Esophagus squamous epithelium (tissue), 5 donors: ENCODE measurements around the gene ZCCHC24. TPM values are rescaled to one million over a fixed set of nuclear protein-coding genes. Genes with fewer than 3 reads are reported as not detected.

ENCODE experiments used
- DNase-seq: peaks from one replicate; lab custom pipeline; 2025; lab: John Stamatoyannopoulos, UW
- H3K27ac ChIP-seq, 4 donors: fragments of 200-600 bp; sonication (generic); one replicate each; pipeline ENCODE4 v1.5.1; 2016 to 2019; ENCODE audit warnings: mild to moderate bottlenecking in 1 of 4
- H3K27me3 ChIP-seq, 4 donors: fragments of 200-600 bp; sonication (generic); 1 replicate in 3 of 4; 2 replicates in 1 of 4; pipeline versions ENCODE4 v1.5.1 to v1.6.0; 2017 to 2021; ENCODE audit warnings: antibody characterized with exemption in 1 of 4
- H3K36me3 ChIP-seq, 3 donors: fragments of 200-600 bp; sonication (generic); one replicate each; pipeline ENCODE4 v1.5.1; 2016 to 2019
- H3K4me1 ChIP-seq, 3 donors: fragments of 200-600 bp; sonication (generic); one replicate each; pipeline ENCODE4 v1.5.1; 2017 to 2019
- H3K4me3 ChIP-seq, 4 donors: fragments of 200-600 bp; sonication (generic); 1 replicate in 3 of 4; 2 replicates in 1 of 4; pipeline ENCODE4 v1.5.1; 2016 to 2019; ENCODE audit warnings: mild to moderate bottlenecking in 2 of 4, moderate library complexity in 1 of 4
- H3K9me3 ChIP-seq, 3 donors: fragments of 200-600 bp; sonication (generic); one replicate each; pipeline ENCODE4 v1.5.1; 2016 to 2019
- POLR2A ChIP-seq, 4 donors: fragments of 450-650 bp; IDR thresholded peaks; one replicate each; pipeline ENCODE4 v1.6.1; 2017; ENCODE audit warnings: antibody characterized with exemption in 4 of 4, mild to moderate bottlenecking in 4 of 4, moderate library complexity in 3 of 4
- WGBS, 2 donors: methylation state at CpG; one replicate each; pipeline ENCODE4 v1.1.5; 2018; 5-methylcytosine and 5-hydroxymethylcytosine counted together
- intact Hi-C: fragments of 100-400 bp; cut with DNase I; formaldehyde crosslinking; loops from one replicate; pipeline ENCODE4 v1.15.0; 2022
- total RNA-seq, 4 donors: library from RNA; depleted of rRNA; stranded (reverse); fragments of >200 nt; gene quantifications; one replicate each; pipeline ENCODE4 v1.1.0, GENCODE V29; 2016
- TF ChIP-seq, protein P1 (sequence below), 6 experiments: fragments of 450-650 bp in 4 of 6; fragments of 200-600 bp in 2 of 6; sonication (generic) in 2 of 6; IDR thresholded peaks; one replicate each; pipeline ENCODE4 v1.5.1; 2016 to 2019; ENCODE audit warnings: antibody characterized with exemption in 6 of 6, mild to moderate bottlenecking in 4 of 6, moderate library complexity in 4 of 6
- donor health status: DM: yes; HTN: yes; CAD: no.

Gene ZCCHC24
- total RNA-seq, 4 donors from 2014 or later = 2.2 to 26.1 (median 6.4) TPM

GRCh38 chr10:79475119-79475653 is 29.8 kb upstream of the ZCCHC24 start:
- H3K36me3 ChIP-seq = no peaks in the 10 kb centered on the region
- WGBS, 2 donors = 80 to 83% methylated on average over 7 of the region's 7 CpGs
- no peaks in the 10 kb centered on the region for H3K27me3 ChIP-seq
- intact Hi-C loops = no loop called here
- TF ChIP-seq, protein P1, sequence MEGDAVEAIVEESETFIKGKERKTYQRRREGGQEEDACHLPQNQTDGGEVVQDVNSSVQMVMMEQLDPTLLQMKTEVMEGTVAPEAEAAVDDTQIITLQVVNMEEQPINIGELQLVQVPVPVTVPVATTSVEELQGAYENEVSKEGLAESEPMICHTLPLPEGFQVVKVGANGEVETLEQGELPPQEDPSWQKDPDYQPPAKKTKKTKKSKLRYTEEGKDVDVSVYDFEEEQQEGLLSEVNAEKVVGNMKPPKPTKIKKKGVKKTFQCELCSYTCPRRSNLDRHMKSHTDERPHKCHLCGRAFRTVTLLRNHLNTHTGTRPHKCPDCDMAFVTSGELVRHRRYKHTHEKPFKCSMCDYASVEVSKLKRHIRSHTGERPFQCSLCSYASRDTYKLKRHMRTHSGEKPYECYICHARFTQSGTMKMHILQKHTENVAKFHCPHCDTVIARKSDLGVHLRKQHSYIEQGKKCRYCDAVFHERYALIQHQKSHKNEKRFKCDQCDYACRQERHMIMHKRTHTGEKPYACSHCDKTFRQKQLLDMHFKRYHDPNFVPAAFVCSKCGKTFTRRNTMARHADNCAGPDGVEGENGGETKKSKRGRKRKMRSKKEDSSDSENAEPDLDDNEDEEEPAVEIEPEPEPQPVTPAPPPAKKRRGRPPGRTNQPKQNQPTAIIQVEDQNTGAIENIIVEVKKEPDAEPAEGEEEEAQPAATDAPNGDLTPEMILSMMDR (IDR thresholded peaks at IDR 0.05) = no peak
- TF ChIP-seq POLR2A (IDR thresholded peaks at IDR 0.05) = no peak
- no peaks in the 10 kb centered on the region for H3K9me3 ChIP-seq
- H3K4me1 ChIP-seq = peaks cover 0 to 4% (median 0%) of the 10 kb centered on the region in 3 donors
- no peak overlapping the region for H3K27ac ChIP-seq
- H3K4me3 ChIP-seq = no peak overlapping the region
- no peak for DNase-seq

GRCh38 chr10:79473496-79474095 is 28.2 kb upstream of the ZCCHC24 start:
- TF ChIP-seq, protein P1 (IDR thresholded peaks at IDR 0.05) = no peak
- no peak for TF ChIP-seq POLR2A (IDR thresholded peaks at IDR 0.05)
- WGBS, 2 donors = 76 to 83% methylated on average over 5 of the region's 5 CpGs
- Histone ChIP-seq H3K27ac (no peak overlapping the region), H3K4me3 (no peak overlapping the region), H3K36me3 (no peaks in the 10 kb centered on the region), H3K4me1 (peaks cover 0 to 9% (median 0%) of the 10 kb centered on the region in 3 donors), H3K9me3 (no peaks in the 10 kb centered on the region), H3K27me3 (no peaks in the 10 kb centered on the region)
- DNase-seq = no peak
- intact Hi-C loops = no loop called here

DNA sequence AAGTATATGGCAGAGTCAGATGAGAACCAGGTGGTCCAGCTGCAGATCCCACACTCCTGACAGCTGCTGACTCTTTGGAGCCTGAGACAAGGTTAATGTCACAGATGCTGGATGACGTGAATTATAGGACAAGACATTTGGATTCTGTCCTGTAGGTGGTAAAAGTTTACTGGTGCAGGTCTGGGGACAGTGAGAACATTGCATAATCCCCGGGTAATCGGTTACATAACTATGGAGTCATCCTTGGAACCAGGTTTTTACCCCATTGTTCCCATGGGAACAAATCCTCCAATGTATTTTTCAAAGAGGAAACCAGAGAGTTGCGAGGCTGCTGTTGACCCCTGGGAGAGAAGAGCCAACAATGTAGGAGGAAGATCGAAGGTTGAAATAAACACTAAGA is 27.5 kb upstream of the ZCCHC24 start:
- Histone ChIP-seq H3K9me3 (no peaks in the 10 kb centered on the region), H3K27ac (no peak overlapping the region), H3K4me3 (no peak overlapping the region), H3K36me3 (no peaks in the 10 kb centered on the region), H3K4me1 (peaks cover 0 to 15% (median 4%) of the 10 kb centered on the region in 3 donors), H3K27me3 (no peaks in the 10 kb centered on the region)
- DNase-seq = no peak
- no peak for TF ChIP-seq POLR2A (IDR thresholded peaks at IDR 0.05)
- TF ChIP-seq, protein P1 (IDR thresholded peaks at IDR 0.05) = no peak
- WGBS, 2 donors = 28 to 39% methylated on average over 5 of the region's 5 CpGs
- intact Hi-C loops = no loop called here

DNA sequence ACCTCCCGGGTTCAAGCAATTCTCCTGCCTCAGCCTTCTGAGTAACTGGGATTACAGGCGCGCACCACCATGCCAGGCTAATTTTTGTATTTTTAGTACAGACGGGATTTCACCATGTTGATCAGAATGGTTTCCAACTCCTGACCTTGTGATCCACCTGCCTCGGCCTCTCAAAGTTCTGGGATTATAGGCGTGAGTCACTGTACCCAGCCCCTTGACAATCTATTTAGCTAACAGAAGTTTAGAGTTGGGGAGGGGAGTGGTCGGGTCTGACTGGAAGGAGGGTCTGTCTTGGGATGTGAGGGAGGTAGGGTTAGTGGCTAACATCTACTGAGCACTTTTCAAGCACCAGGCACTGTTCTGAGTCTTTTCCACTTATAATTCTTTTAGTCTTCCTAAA is 27.0 kb upstream of the ZCCHC24 start:
- intact Hi-C loops = no loop called here
- H3K4me3 ChIP-seq = no peak overlapping the region
- no peak for DNase-seq
- no peaks in the 10 kb centered on the region for H3K27me3 ChIP-seq
- H3K4me1 ChIP-seq = peaks cover 0 to 20% (median 4%) of the 10 kb centered on the region in 3 donors
- no peaks in the 10 kb centered on the region for H3K9me3 ChIP-seq
- TF ChIP-seq POLR2A (IDR thresholded peaks at IDR 0.05) = no peak
- TF ChIP-seq, protein P1 (IDR thresholded peaks at IDR 0.05) = no peak
- no peak overlapping the region for H3K27ac ChIP-seq
- WGBS, 2 donors = 87 to 91% methylated on average over 5 to 7 of the region's 7 CpGs
- no peaks in the 10 kb centered on the region for H3K36me3 ChIP-seq

DNA sequence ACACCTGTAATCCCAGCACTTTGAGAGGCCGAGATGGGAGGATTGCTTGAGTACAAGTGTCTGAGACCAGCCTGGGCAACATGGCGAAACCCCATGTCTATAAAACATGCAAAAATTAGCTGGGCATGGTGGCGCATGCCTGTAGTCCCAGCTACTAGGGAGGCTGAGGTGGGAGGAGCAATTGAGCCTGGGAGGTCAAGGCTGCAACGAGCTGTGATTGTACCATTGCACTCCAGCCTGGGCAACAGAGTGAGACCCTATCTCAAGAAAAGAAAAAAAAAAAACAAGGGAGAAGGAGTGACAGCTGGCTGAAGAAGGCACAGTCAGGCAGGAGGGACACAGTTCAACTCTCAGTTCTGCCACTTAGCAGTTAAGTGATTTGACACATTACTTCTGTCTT is 26.4 kb upstream of the ZCCHC24 start:
- Histone ChIP-seq H3K36me3 (no peaks in the 10 kb centered on the region), H3K4me3 (no peak overlapping the region), H3K27me3 (no peaks in the 10 kb centered on the region), H3K9me3 (no peaks in the 10 kb centered on the region), H3K27ac (no peak overlapping the region), H3K4me1 (peaks cover 0 to 26% (median 4%) of the 10 kb centered on the region in 3 donors)
- DNase-seq = no peak
- intact Hi-C loops = no loop called here
- WGBS, 2 donors = 90 to 94% methylated on average over 4 of the region's 4 CpGs
- TF ChIP-seq POLR2A (IDR thresholded peaks at IDR 0.05) = no peak
- TF ChIP-seq, protein P1 (IDR thresholded peaks at IDR 0.05) = no peak
